Keratinocyte (primary cell): ENCODE results near the gene TINAGL1.

Experiments used
- CTCF ChIP-seq, 3 experiments: IDR thresholded peaks in 1 of 3; conservative IDR thresholded peaks in 1 of 3; optimal IDR thresholded peaks in 1 of 3; 2 replicates in 2 of 3; 3 replicates in 1 of 3; pipeline versions ENCODE3 to v1.5.1; 2011; ENCODE audit warnings: low read length in 3 of 3, mild to moderate bottlenecking in 3 of 3, moderate library complexity in 2 of 3, control low read depth in 1 of 3, inconsistent platforms in 1 of 3; ENCODE audit not compliant: insufficient read depth in 2 of 3; ENCODE audit errors: extremely low read depth in 1 of 3
- EZH2 ChIP-seq: IDR thresholded peaks from one replicate; pipeline ENCODE4 v1.6.1; 2012; ENCODE audit warnings: inconsistent platforms, mild to moderate bottlenecking, low read length, moderate library complexity

- TF ChIP-seq CTCF (optimal IDR thresholded peaks at IDR 0.05 in 1 of 3, IDR thresholded peaks at IDR 0.05 in 1 of 3, conservative IDR thresholded peaks at IDR 0.05 in 1 of 3; ENCODE audit: extremely low read depth in 1 of 3, insufficient read depth in 2 of 3, low read length in 3 of 3) (no peak), EZH2 (no peak)
Measured at GRCh38 chr1:31609514-31610118, 33.3 kb downstream of the TINAGL1 start.
